Measurements from ENCODE around the gene APBA2. TPM values are rescaled to one million over a fixed set of nuclear protein-coding genes. Genes with fewer than 3 reads are reported as not detected.

APBA2 gene
- total RNA-seq, 1 donor from 2014 or later: 4.2 TPM

GRCh38 chr15:29091666-29092065 is 205.9 kb downstream of the APBA2 start:
- Histone ChIP-seq H3K27me3 (ENCODE audit: control insufficient read depth in 3 of 3, insufficient read depth in 3 of 3, low read length in 3 of 3) (peaks cover 0 to 19% (median 2%) of the 10 kb centered on the region in 3 donors), H3K4me1 (ENCODE audit: control insufficient read depth in 3 of 3, insufficient read depth in 3 of 3, low read length in 3 of 3) (no peaks in the 10 kb centered on the region), H3K27ac (ENCODE audit: low read depth, low read length) (no peak overlapping the region), H3K36me3 (ENCODE audit: control insufficient read depth in 3 of 3, insufficient read depth in 3 of 3, low read length in 3 of 3) (no peaks in the 10 kb centered on the region), H3K4me3 (ENCODE audit: low read length in 3 of 3) (no peak overlapping the region), H3K9ac (ENCODE audit: low read depth in 1 of 3, low read length in 3 of 3) (no peak overlapping the region), H3K9me3 (ENCODE audit: control insufficient read depth in 3 of 3, low read length in 3 of 3) (peaks cover 0 to 2% (median 0%) of the 10 kb centered on the region in 3 donors)

- Histone ChIP-seq H3K27me3 (ENCODE audit: control insufficient read depth in 3 of 3, insufficient read depth in 3 of 3, low read length in 3 of 3) (peaks cover 0 to 17% (median 4%) of the 10 kb centered on the region in 3 donors), H3K36me3 (ENCODE audit: control insufficient read depth in 3 of 3, insufficient read depth in 3 of 3, low read length in 3 of 3) (no peaks in the 10 kb centered on the region), H3K4me1 (ENCODE audit: control insufficient read depth in 3 of 3, insufficient read depth in 3 of 3, low read length in 3 of 3) (no peaks in the 10 kb centered on the region), H3K9ac (ENCODE audit: low read depth in 1 of 3, low read length in 3 of 3) (no peak overlapping the region), H3K4me3 (ENCODE audit: low read length in 3 of 3) (no peak overlapping the region), H3K9me3 (ENCODE audit: control insufficient read depth in 3 of 3, low read length in 3 of 3) (peaks cover 0 to 2% (median 0%) of the 10 kb centered on the region in 3 donors), H3K27ac (ENCODE audit: low read depth, low read length) (no peak overlapping the region)
These were observed 206.7 kb downstream of the APBA2 start for GRCh38 chr15:29092376-29093064.

- Histone ChIP-seq H3K9me3 (ENCODE audit: control insufficient read depth in 3 of 3, low read length in 3 of 3) (peaks cover 0 to 2% (median 0%) of the 10 kb centered on the region in 3 donors), H3K4me3 (ENCODE audit: low read length in 3 of 3) (no peak overlapping the region), H3K36me3 (ENCODE audit: control insufficient read depth in 3 of 3, insufficient read depth in 3 of 3, low read length in 3 of 3) (no peaks in the 10 kb centered on the region), H3K27me3 (ENCODE audit: control insufficient read depth in 3 of 3, insufficient read depth in 3 of 3, low read length in 3 of 3) (peaks cover 0 to 16% (median 4%) of the 10 kb centered on the region in 3 donors), H3K4me1 (ENCODE audit: control insufficient read depth in 3 of 3, insufficient read depth in 3 of 3, low read length in 3 of 3) (no peaks in the 10 kb centered on the region), H3K9ac (ENCODE audit: low read depth in 1 of 3, low read length in 3 of 3) (no peak overlapping the region), H3K27ac (ENCODE audit: low read depth, low read length) (no peak overlapping the region)
These were observed 207.3 kb downstream of the APBA2 start for GRCh38 chr15:29093065-29093435.

GRCh38 chr15:29093696-29094343 is 208.0 kb downstream of the APBA2 start:
- no peaks in the 10 kb centered on the region for H3K36me3 ChIP-seq (ENCODE audit: control insufficient read depth in 3 of 3, insufficient read depth in 3 of 3, low read length in 3 of 3)
- H3K9ac ChIP-seq (ENCODE audit: low read depth in 1 of 3, low read length in 3 of 3): no peak overlapping the region
- peaks cover 0 to 2% (median 0%) of the 10 kb centered on the region in 3 donors for H3K9me3 ChIP-seq (ENCODE audit: control insufficient read depth in 3 of 3, low read length in 3 of 3)
- H3K27me3 ChIP-seq (ENCODE audit: control insufficient read depth in 3 of 3, insufficient read depth in 3 of 3, low read length in 3 of 3): peaks cover 0 to 16% (median 4%) of the 10 kb centered on the region in 3 donors
- H3K27ac ChIP-seq (ENCODE audit: low read depth, low read length): no peak overlapping the region
- no peak overlapping the region for H3K4me3 ChIP-seq (ENCODE audit: low read length in 3 of 3)
- H3K4me1 ChIP-seq (ENCODE audit: control insufficient read depth in 3 of 3, insufficient read depth in 3 of 3, low read length in 3 of 3): no peaks in the 10 kb centered on the region

- Histone ChIP-seq H3K36me3 (ENCODE audit: control insufficient read depth in 3 of 3, insufficient read depth in 3 of 3, low read length in 3 of 3) (no peaks in the 10 kb centered on the region), H3K9ac (ENCODE audit: low read depth in 1 of 3, low read length in 3 of 3) (no peak overlapping the region), H3K4me3 (ENCODE audit: low read length in 3 of 3) (no peak overlapping the region), H3K27me3 (ENCODE audit: control insufficient read depth in 3 of 3, insufficient read depth in 3 of 3, low read length in 3 of 3) (peaks cover 0 to 9% (median 4%) of the 10 kb centered on the region in 3 donors), H3K4me1 (ENCODE audit: control insufficient read depth in 3 of 3, insufficient read depth in 3 of 3, low read length in 3 of 3) (no peaks in the 10 kb centered on the region), H3K27ac (ENCODE audit: low read depth, low read length) (no peak overlapping the region), H3K9me3 (ENCODE audit: control insufficient read depth in 3 of 3, low read length in 3 of 3) (peaks cover 0 to 2% (median 0%) of the 10 kb centered on the region in 3 donors)
These were observed 208.9 kb downstream of the APBA2 start for GRCh38 chr15:29094711-29095110.

- Histone ChIP-seq H3K27ac (ENCODE audit: low read depth, low read length) (no peak overlapping the region), H3K4me3 (ENCODE audit: low read length in 3 of 3) (no peak overlapping the region), H3K27me3 (ENCODE audit: control insufficient read depth in 3 of 3, insufficient read depth in 3 of 3, low read length in 3 of 3) (peaks cover 0 to 2% (median 0%) of the 10 kb centered on the region in 3 donors), H3K9me3 (ENCODE audit: control insufficient read depth in 3 of 3, low read length in 3 of 3) (peaks cover 0 to 2% (median 0%) of the 10 kb centered on the region in 3 donors), H3K4me1 (ENCODE audit: control insufficient read depth in 3 of 3, insufficient read depth in 3 of 3, low read length in 3 of 3) (no peaks in the 10 kb centered on the region), H3K36me3 (ENCODE audit: control insufficient read depth in 3 of 3, insufficient read depth in 3 of 3, low read length in 3 of 3) (no peaks in the 10 kb centered on the region), H3K9ac (ENCODE audit: low read depth in 1 of 3, low read length in 3 of 3) (no peak overlapping the region)
These were observed 210.0 kb downstream of the APBA2 start for GRCh38 chr15:29095746-29096145.

GRCh38 chr15:29097168-29097567 is 211.4 kb downstream of the APBA2 start:
- Histone ChIP-seq H3K36me3 (ENCODE audit: control insufficient read depth in 3 of 3, insufficient read depth in 3 of 3, low read length in 3 of 3) (no peaks in the 10 kb centered on the region), H3K9ac (ENCODE audit: low read depth in 1 of 3, low read length in 3 of 3) (no peak overlapping the region), H3K4me3 (ENCODE audit: low read length in 3 of 3) (no peak overlapping the region), H3K27me3 (ENCODE audit: control insufficient read depth in 3 of 3, insufficient read depth in 3 of 3, low read length in 3 of 3) (peaks cover 0 to 2% (median 0%) of the 10 kb centered on the region in 3 donors), H3K27ac (ENCODE audit: low read depth, low read length) (no peak overlapping the region), H3K4me1 (ENCODE audit: control insufficient read depth in 3 of 3, insufficient read depth in 3 of 3, low read length in 3 of 3) (no peaks in the 10 kb centered on the region), H3K9me3 (ENCODE audit: control insufficient read depth in 3 of 3, low read length in 3 of 3) (peaks cover 0 to 2% (median 0%) of the 10 kb centered on the region in 3 donors)

GRCh38 chr15:29097971-29098370 is 212.2 kb downstream of the APBA2 start:
- Histone ChIP-seq H3K27me3 (ENCODE audit: control insufficient read depth in 3 of 3, insufficient read depth in 3 of 3, low read length in 3 of 3) (peaks cover 0 to 4% (median 3%) of the 10 kb centered on the region in 3 donors), H3K9ac (ENCODE audit: low read depth in 1 of 3, low read length in 3 of 3) (no peak overlapping the region), H3K4me3 (ENCODE audit: low read length in 3 of 3) (no peak overlapping the region), H3K9me3 (ENCODE audit: control insufficient read depth in 3 of 3, low read length in 3 of 3) (peaks cover 0 to 2% (median 0%) of the 10 kb centered on the region in 3 donors), H3K36me3 (ENCODE audit: control insufficient read depth in 3 of 3, insufficient read depth in 3 of 3, low read length in 3 of 3) (no peaks in the 10 kb centered on the region), H3K4me1 (ENCODE audit: control insufficient read depth in 3 of 3, insufficient read depth in 3 of 3, low read length in 3 of 3) (no peaks in the 10 kb centered on the region), H3K27ac (ENCODE audit: low read depth, low read length) (no peak overlapping the region)

GRCh38 chr15:29098652-29099051 is 212.9 kb downstream of the APBA2 start:
- H3K9me3 ChIP-seq (ENCODE audit: control insufficient read depth in 3 of 3, low read length in 3 of 3): peaks cover 0 to 2% (median 0%) of the 10 kb centered on the region in 3 donors
- H3K4me1 ChIP-seq (ENCODE audit: control insufficient read depth in 3 of 3, insufficient read depth in 3 of 3, low read length in 3 of 3): no peaks in the 10 kb centered on the region
- H3K27me3 ChIP-seq (ENCODE audit: control insufficient read depth in 3 of 3, insufficient read depth in 3 of 3, low read length in 3 of 3): peaks cover 0 to 7% (median 4%) of the 10 kb centered on the region in 3 donors
- no peak overlapping the region for H3K4me3 ChIP-seq (ENCODE audit: low read length in 3 of 3)
- no peak overlapping the region for H3K9ac ChIP-seq (ENCODE audit: low read depth in 1 of 3, low read length in 3 of 3)
- H3K27ac ChIP-seq (ENCODE audit: low read depth, low read length): no peak overlapping the region
- H3K36me3 ChIP-seq (ENCODE audit: control insufficient read depth in 3 of 3, insufficient read depth in 3 of 3, low read length in 3 of 3): no peaks in the 10 kb centered on the region
